ENCODE results near the gene KRT40.

The KRT40 gene

DNA sequence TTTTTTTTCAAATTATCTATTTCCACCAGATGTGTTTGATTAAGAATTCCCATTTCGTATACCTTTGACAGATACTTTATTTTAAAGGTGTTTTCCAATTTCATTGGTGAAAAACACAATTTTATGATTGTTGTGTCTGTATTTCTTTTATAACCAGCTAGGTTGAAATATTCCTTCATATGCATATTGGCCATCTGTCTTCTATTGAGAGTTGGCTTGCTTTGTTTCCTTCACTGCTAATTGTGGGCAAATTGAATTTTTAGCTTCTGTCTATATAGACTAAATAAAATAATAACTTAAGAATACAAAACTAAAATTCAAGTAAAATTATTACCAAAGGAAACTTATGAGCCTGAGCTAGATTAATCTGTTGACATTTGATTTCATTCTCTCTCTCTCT is 11.0 kb upstream of the KRT40 start:
- no peak for DNase-seq

DNA sequence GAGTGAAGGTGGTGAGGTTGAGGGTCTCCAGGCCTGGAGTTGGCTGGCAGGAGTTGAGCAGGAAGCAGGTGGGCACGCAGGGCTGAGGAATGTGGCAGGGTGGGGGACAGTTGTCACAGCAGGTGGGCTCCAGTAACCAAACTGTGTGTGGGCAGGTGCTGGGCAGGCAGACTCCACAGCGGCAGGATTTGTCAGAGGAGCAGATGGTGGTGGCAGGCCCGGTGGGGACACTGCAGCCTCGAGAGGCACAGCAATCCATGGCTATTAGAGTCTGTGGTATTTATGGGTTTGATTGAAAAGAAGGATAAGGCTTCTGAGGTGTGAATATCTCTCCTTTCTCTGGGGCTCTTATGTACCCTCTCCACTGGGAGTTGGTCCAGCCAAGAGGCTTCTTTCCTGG is 9.7 kb upstream of the KRT40 start, which contains the start of gene KRTAP3-3:
TSS of gene KRTAP3-3 (minus strand) at position 326 of the 400 bp plus-strand sequence. CDS start at position 259, 67 bp downstream.
- no peak for DNase-seq

DNA sequence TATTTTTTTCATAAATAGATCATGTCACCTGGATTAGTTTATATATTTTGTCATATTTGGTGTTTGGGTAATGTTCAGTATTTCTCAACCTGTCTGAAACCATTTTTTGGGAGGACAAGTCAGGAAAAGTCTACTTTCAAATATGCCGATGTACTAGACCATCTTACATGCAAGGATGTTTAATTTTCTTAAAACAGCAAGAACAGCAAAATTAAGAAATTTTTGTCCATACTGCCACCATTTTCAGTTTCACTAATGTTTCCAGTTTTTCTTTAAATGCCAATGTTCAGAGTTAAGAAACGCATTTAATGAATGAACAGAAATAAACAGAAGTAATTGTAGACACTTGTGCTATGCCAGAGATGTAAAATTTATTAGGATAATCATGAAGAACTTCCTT is 9.0 kb upstream of the KRT40 start:
- no peak for DNase-seq

DNA sequence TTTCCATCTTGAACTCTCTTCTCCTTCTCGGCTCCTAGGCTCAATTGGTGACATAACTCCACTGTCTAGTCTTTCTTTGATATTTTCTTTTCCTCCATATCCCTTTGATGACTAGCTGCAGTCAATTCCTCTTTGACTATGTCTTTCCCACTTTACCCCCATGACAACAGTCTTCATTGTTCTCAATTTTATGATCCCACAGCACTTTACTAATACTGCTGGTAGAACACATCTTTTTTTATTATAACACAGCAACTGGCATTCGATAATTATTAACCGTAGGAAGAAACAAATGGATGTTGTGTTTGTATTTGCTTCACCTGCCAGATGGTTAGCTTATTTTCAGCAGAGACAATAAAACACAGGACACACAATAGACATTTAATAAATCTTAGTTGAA is 8.5 kb upstream of the KRT40 start:
- DNase-seq: no peak

DNA sequence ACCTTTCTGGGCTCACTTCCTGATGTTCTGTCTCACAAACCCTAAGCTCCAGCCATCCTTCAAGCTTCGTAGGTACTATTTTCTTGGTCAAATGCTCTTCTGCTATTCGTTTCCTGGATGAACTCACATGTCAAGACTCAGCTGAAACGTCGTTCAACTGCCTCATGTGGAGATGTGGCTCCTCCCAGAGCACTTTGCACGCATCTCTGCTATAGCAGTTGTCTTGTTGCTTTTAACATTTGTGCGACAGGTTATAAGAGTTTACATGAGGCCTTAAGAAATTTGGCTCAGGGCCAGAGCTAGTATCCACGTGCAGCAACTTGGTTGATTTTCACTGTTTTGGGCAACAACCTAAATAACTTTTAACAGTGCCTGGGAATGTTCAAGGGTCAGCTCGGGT is 2.8 kb upstream of the KRT40 start:
- DNase-seq: no peak

DNA sequence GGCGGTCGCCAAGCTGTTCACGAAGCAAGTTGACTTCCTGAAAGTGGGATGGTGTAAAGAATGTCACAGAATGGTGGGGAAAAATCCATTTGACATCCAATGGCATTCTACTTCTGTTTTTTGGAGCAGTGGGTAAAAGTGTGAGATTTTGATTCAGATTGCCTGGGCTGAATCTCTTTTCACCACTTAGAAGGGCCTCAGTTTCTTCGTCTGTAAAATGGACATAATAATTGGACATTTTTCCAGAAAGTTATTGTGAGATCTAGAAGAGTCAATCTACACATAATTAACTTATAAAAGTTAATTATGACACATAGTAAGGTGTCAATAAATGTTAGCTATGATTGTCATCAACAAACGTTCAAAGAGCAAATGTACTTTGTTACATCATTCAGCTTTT is 3.0 kb downstream of the KRT40 start:
- DNase-seq: no peak

DNA sequence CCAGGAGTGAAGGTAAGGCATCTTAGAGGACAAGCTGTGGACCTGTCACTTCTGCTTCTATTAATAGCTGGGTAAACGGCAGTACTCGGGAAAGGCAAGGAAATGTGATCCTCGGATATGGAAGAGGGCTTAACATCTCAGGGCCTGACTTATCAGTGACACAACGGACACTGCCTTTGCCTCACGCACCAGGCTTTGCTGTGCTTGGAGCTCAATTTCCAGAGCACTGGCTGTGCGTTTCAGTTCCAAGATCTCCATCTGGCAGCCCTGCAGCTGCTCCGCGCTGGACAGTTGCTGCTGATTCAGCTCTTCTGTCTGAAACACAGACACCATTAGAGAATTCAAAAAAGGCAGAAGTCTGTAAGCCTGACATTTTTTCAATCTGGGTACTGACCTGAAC is 3.5 kb downstream of the KRT40 start:
- no peak for DNase-seq

DNA sequence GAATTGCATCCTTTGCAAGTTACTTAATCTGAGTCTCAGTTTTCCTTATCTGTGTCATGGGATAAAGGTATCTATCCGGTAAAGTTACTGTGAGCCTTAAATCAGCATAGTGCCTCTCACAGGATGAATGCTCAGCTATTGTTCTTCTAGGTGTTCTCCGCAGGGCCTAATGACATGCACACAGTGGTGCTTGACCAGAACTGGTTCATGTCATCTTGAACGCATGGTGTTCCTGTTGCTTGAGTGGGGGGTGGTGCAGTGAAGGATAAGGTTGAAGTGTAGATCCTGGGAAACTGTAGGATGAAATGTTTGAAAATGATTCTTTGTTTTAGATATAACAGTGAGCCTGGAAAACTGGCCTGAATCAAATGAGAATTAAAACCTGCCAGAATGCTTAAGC is 4.0 kb downstream of the KRT40 start:
- DNase-seq: no peak

DNA sequence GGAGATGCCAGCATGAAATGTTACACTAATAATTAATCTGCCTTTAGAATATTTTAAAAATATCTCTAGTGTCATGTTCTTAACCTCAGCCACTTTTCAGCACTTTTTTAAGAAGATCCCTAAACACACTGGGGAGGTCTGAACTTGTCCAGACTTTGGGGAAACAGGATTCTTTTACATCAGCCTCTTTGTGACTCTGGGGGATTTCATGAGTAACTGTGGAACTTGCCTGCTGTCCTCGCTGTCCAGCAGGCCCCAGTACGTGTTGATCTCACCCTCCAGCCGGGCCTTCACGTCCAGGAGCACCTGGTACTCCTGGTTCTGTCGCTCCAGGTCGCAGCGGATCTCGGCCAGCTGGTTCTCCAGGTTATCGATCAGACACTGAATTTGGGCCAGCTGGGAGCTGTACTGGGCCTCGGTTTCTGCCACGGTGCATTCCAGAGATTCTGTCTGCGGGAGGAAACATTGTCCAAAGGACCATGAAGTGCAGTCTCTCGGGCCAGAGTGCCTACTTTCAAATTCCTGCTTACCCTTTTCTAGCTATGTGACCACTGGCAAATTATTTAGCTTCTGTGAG is 5.5 kb downstream of the KRT40 start:
- no peak for DNase-seq

DNA sequence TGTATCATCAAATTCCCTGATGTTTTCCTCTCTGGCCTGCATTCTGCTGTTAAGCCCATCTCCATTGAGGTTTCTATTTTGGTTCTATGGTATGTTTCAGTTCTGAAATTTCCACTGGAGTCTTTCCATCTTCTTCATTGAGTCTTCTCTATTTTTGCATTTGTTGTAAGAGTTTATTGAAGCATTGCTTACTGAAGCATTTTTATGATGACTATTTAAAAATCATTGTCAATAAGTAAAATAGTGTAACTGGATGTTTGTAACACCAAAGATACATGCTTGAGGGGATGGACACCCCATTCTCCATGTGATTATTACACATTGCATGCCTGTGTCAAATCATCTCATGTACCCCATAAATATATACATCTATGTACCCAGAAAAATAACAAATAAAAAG is 8.6 kb downstream of the KRT40 start:
- DNase-seq: no peak

DNA sequence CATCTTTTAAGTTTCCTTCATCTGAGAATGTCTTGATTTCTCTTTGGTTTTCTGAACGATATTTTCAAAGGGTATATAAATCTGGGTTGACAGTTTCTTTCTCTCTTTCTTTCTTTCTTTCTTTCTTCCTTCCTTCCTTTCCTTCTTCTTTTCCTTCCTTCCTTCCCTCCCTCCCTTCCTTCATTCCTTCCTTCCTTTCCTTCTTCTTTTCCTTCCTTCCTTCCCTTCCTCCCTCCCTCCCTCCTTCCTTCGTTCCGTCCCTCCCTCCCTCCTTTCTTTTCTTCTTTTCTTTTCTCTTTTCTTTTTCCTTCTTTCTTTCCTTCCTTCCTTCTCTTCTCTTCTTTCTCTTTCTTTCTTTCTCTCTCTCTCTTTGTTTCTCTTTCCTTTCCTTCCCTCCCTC is 9.8 kb downstream of the KRT40 start:
- no peak for DNase-seq

DNA sequence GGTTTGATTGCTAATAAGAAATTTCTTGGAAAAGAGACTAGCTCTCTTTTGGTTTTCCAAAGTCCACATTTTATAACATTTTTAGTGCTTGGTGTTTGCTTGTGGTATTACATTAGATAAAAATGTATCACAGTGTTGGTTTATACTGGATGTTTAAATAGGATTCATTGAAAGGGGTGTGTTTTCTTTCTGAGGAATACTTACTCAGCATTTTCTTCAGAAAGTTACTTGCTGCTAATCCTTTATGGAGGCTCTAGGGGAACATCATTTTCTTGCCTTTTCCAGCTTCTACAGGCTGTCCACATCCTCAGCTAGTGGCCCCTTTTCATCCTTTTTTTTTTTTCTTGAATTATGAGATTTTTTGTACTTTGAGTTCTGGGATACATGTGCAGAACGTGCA is 16.5 kb downstream of the KRT40 start:
- DNase-seq: no peak

DNA sequence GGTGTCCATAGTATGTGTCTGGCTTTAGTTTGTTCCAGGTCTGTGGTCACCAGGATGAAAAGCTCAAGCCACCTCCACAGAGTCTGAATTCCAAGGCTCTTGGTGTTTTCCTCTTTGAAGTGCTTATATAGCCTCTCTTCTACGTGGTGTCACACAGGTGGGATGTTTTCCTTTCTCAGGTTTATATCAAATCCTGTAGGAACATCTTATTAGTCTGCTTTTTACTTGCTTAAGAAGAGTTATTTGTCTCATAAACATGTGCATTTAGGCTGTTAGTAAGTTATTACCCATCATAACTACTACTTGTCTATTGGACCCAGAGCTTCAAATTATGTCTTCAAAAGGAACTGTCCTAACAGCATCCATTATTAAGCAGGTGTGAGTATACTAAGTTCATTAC is 17.3 kb downstream of the KRT40 start, which contains the start of gene KRT39:
TSS of gene KRT39 (minus strand) at position 101 of the 400 bp plus-strand sequence. CDS start at position 9, 92 bp downstream.
- DNase-seq: no peak

DNA sequence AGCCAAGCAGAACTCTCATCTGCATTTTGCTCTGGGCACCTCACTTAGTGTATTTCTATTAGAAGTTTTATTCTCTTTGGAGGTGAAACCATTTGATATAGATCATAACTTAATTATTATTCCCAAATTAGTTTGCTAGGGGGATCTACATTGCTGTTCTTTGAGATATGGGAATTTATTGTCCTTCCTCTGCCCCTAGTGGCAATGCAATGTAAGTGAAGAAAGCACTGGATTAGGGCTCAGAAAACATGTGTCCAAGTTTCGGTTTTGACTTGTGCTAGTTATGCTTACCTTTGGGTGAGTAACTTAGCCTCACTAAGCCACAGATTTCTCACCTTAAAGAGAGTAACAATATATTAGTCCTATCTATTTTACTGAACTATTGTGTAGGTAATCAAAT is 20.3 kb downstream of the KRT40 start:
- DNase-seq: no peak

DNA sequence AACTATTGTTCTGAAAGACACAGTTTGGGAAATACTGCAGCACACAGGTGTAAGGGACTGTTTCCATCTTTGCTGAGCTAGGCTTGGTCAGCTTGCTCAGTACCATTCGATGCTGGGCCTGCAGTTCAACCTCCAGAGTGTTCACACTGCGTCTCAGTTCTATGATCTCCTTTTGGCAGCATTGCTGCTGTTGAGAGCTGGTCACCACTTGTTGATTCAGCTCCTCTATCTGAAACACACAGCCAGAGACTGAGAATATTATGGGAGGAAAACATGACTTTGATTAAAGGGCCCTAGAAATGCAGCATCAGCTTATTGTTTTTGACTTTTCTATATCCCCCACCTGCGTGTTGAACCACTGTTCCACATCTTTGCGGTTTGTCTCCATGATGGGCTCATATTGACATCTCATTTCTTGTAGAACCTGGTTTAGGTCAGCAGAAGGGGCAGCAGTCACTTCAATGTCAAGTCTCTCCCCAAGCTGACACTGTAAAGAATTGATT is 22.0 kb downstream of the KRT40 start:
- no peak for DNase-seq

DNA sequence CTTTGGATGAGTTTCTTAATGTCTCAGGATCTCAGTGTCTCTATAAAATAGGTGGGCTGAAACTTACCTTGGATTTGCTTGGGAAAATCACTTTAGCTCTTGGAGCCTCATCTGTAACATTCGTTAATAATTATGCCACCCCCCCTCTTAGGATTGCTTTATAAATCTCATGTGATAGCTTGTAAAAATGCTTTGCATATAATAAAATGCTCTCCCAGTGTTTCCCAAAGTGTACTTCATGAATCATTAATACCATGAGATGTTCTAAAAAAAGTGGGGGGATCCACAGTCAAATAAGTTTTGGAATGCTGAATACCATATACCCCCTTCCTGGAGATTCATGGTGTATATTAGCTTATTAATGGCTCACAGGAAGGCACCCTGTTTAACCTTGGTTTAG is 22.5 kb downstream of the KRT40 start:
- no peak for DNase-seq

DNA sequence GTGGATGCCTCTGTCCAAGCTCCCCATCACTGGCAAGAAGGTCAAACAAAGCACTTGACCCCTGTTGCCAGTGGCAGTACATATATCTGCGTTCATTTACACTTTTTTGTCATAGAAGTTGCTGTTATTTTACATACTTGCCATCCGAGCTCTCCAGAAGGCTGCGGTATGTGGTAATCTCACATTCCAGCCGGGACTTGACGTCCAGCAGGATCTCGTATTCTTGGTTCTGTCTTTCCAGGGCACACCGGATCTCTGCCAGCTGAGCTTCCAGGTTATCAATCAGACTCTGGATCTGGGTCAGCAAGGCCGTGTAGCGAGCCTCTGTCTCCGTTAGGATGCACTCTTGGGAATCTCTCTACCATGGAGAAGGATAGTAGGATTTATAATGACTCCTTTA is 24.0 kb downstream of the KRT40 start:
- no peak for DNase-seq

DNA sequence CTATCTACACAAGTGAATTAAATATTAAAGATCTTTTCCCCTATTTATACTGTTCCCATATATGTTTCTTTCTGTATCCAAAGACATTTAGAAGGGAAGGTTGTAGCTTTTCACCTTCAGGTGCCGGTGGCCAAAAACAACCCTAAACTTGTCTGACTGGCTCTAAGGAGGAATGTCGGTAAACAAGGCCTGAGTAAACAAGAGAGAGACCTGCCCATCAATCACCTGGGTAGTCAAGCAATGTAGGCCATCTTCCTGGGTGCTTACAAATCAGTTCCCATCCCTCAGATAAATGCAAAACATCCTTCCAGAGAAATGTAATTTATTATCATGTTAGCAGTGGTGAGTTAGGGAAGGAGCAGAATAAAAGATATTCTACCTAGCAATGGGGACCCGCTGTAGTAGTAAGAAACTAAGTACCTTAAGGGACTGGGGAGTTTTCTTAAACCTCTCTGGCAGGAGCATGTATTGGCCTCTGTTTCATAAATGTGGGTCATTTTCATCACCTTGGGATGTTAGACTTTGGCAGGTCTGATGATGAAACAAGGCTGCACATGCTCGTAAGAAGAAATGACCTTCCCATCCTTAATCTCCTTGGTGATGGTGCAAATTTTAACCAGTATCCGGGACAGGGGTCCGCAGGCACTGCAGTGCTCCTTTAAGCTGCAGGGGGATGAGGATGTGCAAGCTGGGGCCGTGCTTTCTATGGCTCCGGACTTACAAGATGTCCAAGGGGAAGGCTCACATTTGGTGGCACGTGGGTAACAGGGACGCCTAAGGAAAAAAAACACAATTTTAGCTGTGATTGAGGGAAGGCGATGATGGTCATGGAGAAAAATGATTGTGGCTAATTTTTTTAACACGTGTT is 25.8 kb downstream of the KRT40 start:
- no peak for DNase-seq

DNA sequence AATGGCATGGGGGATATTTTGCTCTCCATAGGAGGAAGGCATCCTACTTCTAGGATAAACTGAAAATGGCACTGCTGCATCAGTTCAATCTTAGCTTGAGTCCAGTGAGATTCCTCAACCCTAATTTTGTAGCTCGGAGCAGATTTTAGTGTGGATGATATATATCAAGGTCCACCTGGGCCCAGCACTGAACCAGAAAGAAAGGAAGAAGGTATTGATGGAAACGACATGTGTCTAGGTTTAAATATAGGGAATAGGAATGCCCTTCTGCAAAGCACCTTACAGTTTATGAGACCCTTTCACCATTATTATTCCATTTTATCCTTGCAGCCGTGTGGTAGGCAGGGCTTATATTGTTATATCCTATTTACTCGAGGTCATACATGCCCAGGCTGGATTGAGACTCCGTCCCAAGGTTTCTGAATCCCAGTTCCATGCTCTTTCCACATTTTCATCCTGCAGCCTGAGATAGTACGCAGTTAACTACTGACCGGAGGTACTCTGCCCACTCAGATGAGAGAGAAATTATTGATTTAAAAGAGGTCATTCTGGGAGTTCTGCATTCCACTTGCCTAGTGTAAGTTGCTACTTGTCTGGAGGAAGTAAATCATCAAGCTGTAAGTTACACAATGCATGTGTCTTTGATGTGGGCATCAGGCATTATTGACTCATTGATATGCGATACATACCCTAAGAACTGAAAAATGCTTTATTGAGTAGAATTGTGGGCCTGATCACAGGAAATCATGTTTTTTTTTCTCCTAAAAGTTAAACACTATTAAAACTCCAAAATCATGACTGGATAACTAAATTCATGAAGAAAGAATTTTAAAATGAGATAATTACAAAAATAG is 27.5 kb downstream of the KRT40 start:
- DNase-seq: no peak

DNA sequence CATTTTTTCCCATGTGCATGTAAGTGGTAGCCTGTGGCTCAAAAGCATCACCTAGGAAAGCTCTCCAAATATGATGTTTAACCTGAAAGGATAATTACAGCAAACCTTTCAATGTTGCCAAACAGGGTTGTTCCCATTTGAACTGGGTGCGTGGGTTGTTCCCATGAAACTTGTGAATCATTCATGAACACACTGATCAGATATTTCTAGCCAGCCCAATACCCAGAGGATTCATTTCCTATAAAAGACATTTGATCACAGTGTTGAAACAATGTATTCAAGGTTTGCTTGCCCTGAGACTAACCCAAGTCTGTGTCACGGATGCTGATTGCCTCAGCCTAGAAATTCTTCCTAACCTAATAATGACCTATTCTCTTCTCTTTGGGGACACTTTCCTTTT is 30.2 kb downstream of the KRT40 start:
- DNase-seq: no peak

DNA sequence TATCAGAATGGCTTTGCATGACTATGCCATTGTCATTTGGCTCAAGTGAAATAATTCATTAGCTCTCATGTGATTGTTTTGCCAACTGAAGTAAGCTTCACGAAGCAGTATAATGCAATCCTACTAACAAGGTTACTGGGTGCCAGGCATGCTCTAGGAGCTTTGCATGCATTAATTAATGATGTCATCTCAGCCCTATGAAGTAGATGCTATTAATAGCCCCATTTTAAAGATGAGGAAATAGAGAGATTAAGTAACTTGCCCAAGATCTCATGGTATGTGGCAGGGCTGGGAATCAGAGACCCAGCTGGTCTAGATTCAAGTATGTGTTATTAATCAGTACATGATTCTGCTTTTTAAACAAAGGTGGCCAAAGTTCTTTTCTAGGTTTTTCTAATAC is 31.5 kb downstream of the KRT40 start:
- no peak for DNase-seq

DNA sequence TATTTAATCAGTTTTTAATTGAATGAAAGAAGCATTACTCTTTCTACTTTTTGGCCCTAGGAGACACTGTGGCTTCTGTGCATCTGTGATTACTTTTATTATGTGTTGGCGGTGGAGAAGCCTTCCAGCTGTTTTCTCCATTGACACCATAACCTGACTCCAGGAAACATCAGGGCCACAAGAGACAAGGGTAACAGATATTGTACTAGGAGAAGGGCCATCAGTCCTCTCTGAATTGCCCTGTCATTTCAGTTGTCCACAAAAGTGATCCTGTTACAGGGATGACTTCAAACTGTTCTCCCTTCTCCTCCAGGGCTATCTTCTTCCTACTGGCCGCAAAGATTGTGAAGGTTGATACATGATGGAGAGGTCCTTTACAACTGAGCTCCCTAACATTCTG is 32.0 kb downstream of the KRT40 start:
- no peak for DNase-seq

DNA sequence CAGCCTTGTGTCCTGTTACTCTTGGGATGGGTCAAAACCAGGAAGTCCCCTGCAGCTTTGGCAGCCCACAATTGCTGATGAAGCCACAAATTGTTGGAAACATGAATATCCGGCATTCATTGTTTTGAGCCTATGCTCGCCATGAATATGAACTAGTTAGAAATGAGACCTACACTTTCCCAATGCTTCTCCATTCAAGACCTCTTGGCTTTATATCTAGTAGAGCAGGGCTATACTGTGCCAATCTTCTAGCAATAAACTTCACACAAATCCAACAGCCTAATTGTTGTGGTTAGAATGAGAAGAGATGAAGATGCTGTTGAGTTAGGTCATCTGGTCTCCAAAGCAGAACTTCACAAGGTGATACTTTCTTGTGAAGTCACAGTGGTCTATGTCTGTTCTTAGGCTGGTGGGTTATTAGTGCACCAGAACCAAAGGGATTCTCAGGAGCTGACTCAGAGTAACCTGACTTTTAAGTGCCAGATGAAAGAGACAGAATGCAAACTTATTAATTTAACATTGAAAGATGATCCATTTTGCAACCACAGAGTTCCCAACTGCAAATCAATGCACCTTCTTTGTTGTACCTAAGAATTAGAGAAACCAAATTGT is 33.0 kb downstream of the KRT40 start:
- no peak for DNase-seq

All from 8988T (cell line).